HepG2 (cell line): ENCODE data around the gene DDRGK1. TPM values are rescaled to one million over a fixed set of nuclear protein-coding genes. Genes with fewer than 3 reads are reported as not detected.

Experiments used
- ATF1 ChIP-seq: IDR thresholded peaks from 2 replicates; pipeline ENCODE4 v1.6.1; 2016; ENCODE audit warnings: mild to moderate bottlenecking, control low read depth
- FIP1L1 ChIP-seq: fragments of 200-400 bp; formaldehyde crosslinking; IDR thresholded peaks from 2 replicates; pipeline ENCODE4 v1.6.1; 2018; ENCODE audit warnings: low read depth, mild to moderate bottlenecking, low read length, moderate library complexity, borderline replicate concordance; ENCODE audit not compliant: insufficient read depth
- HDAC2 ChIP-seq: sonication (generic); formaldehyde crosslinking; IDR thresholded peaks from 2 replicates; pipeline ENCODE4 v1.4.0; 2020; ENCODE audit warnings: missing genetic modification reagents
- HOXA3 ChIP-seq: sonication (generic); formaldehyde crosslinking; IDR thresholded peaks from 2 replicates; pipeline ENCODE4 v1.5.0; 2020; ENCODE audit warnings: missing genetic modification reagents
- NAIF1 ChIP-seq: sonication (generic); formaldehyde crosslinking; IDR thresholded peaks from 2 replicates; pipeline ENCODE4 v1.5.0; 2020; ENCODE audit warnings: mild to moderate bottlenecking, missing genetic modification reagents, borderline replicate concordance
- POLR2AphosphoS5 ChIP-seq: IDR thresholded peaks from 2 replicates; pipeline ENCODE4 v1.6.1; 2012; ENCODE audit warnings: low read depth, low read length
- SIX4 ChIP-seq: sonication (generic); formaldehyde crosslinking; IDR thresholded peaks from 2 replicates; pipeline ENCODE4 v1.4.0; 2020; ENCODE audit warnings: missing genetic modification reagents
- SOX6 ChIP-seq, 2 experiments: fragments of 450-650 bp in 1 of 2; sonication (generic) in 1 of 2; formaldehyde crosslinking in 1 of 2; IDR thresholded peaks; 2 replicates each; pipeline versions ENCODE4 v1.4.0 to v1.6.1; 2017 to 2020; ENCODE audit warnings: antibody characterized with exemption in 1 of 2, mild to moderate bottlenecking in 1 of 2, missing genetic modification reagents in 1 of 2
- ZC3H13 ChIP-seq: sonication (generic); formaldehyde crosslinking; IDR thresholded peaks from 2 replicates; pipeline ENCODE4 v1.8.1; 2023; ENCODE audit warnings: mild to moderate bottlenecking, missing genetic modification reagents, moderate library complexity
- ZKSCAN5 ChIP-seq: sonication (generic); formaldehyde crosslinking; IDR thresholded peaks from 2 replicates; pipeline ENCODE4 v1.5.1; 2020; ENCODE audit warnings: mild to moderate bottlenecking, missing genetic modification reagents
- ZNF121 ChIP-seq: sonication (generic); formaldehyde crosslinking; IDR thresholded peaks from 2 replicates; pipeline ENCODE4 v1.5.0; 2020; ENCODE audit warnings: mild to moderate bottlenecking, missing genetic modification reagents
- ZNF225 ChIP-seq: sonication (generic); formaldehyde crosslinking; IDR thresholded peaks from 2 replicates; pipeline ENCODE4 v1.4.0; 2020; ENCODE audit warnings: mild to moderate bottlenecking, missing genetic modification reagents
- ZNF367 ChIP-seq: sonication (generic); formaldehyde crosslinking; IDR thresholded peaks from 2 replicates; pipeline ENCODE4 v1.4.0; 2020; ENCODE audit warnings: missing genetic modification reagents, borderline replicate concordance
- ZNF446 ChIP-seq: sonication (generic); formaldehyde crosslinking; IDR thresholded peaks from 2 replicates; pipeline ENCODE4 v1.5.0; 2020; ENCODE audit warnings: mild to moderate bottlenecking, missing genetic modification reagents
- ZNF589 ChIP-seq: sonication (generic); formaldehyde crosslinking; conservative IDR thresholded peaks from 2 replicates; pipeline ENCODE4 v1.8.0; 2022; ENCODE audit warnings: mild to moderate bottlenecking, moderate library complexity, missing genetic modification reagents
- polyA plus RNA-seq, 8 experiments: library from polyadenylated mRNA; depleted of rRNA in 3 of 8; stranded (reverse) in 7 of 8; unstranded in 1 of 8; fragments of >200 nt; fragmentation: Illumina TruSeq in 4 of 8; extraction: Trizol in 4 of 8; gene quantifications; 2 replicates each; pipeline versions ENCODE4 v1.2.1 to v1.2.3, GENCODE V29; 2011 to 2016; ENCODE audit warnings: low read depth in 4 of 8, missing spikeins in 1 of 8, mixed read lengths in 1 of 8; ENCODE audit not compliant: insufficient read depth in 1 of 8
- total RNA-seq, 5 experiments: library from RNA; depleted of rRNA; stranded (reverse); fragments of >200 nt; fragmentation: Illumina TruSeq; extraction: Trizol; gene quantifications; 2 replicates each; pipeline ENCODE4 v1.2.3, GENCODE V29; 2016; ENCODE audit warnings: low read depth in 1 of 5
- TF ChIP-seq, protein P1 (sequence below): sonication (generic); formaldehyde crosslinking; IDR thresholded peaks from 2 replicates; pipeline ENCODE4 v1.5.0; 2020; ENCODE audit warnings: mild to moderate bottlenecking, missing genetic modification reagents
- TF ChIP-seq, protein P2 (sequence below): conservative IDR thresholded peaks from 2 replicates; pipeline ENCODE4 v1.6.1; 2018; ENCODE audit warnings: missing genetic modification reagents
- TF ChIP-seq, protein P3 (sequence below): sonication (generic); formaldehyde crosslinking; IDR thresholded peaks from 2 replicates; pipeline ENCODE4 v1.4.0; 2020; ENCODE audit warnings: mild to moderate bottlenecking, low read depth, missing genetic modification reagents
- TF ChIP-seq, protein P4 (sequence below): sonication (generic); formaldehyde crosslinking; IDR thresholded peaks from 2 replicates; pipeline ENCODE4 v1.5.1; 2020; ENCODE audit warnings: mild to moderate bottlenecking, missing genetic modification reagents, moderate library complexity

Gene DDRGK1
- total and polyA plus RNA-seq, 2 of the 13 experiments (the other 11 are each of a cell fraction or from before 2014, with no cell fraction given) = 96.7 to 149 TPM

DNA sequence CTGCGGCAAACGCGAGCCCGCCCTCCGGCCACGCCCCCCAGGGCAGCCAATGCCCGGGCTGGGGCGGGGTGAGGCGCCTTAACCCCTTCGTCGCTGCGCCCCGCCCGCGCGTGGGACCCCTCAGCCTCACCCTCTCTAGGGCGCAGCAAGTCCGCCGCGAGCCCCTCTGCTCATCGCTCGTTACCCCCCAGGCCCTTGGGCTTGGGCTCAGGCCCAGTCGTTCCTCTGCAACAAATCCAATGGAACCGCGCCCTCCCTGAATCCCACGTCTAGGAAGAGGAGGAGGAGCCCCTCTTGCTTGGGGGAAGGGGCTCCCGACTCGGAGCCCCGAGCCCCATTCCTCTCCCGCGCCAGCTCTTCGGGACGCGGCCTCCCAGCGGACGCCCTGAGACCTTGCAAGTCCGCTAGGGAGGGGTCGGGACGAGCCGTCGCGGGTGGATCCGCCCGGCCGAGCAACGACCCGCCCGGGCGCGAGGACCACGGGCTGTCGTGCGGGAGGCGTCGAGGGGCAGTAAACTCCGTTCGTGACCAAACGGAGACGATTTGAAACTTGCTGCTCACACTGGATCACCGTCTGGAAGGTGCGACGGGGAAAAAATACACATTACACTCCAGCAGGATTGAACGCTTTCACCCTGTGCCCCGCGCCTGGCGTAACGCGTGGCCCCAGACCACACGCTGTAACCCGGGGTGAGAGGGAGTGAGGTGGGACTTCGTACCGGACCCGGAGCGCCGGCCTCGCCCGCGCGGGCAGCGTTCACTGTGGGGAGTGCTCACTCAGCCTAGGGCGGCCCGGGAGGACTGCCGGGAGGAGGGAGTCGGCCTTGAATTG is 30.7 kb downstream of the DDRGK1 start (continued):
- TF ChIP-seq, protein P1, sequence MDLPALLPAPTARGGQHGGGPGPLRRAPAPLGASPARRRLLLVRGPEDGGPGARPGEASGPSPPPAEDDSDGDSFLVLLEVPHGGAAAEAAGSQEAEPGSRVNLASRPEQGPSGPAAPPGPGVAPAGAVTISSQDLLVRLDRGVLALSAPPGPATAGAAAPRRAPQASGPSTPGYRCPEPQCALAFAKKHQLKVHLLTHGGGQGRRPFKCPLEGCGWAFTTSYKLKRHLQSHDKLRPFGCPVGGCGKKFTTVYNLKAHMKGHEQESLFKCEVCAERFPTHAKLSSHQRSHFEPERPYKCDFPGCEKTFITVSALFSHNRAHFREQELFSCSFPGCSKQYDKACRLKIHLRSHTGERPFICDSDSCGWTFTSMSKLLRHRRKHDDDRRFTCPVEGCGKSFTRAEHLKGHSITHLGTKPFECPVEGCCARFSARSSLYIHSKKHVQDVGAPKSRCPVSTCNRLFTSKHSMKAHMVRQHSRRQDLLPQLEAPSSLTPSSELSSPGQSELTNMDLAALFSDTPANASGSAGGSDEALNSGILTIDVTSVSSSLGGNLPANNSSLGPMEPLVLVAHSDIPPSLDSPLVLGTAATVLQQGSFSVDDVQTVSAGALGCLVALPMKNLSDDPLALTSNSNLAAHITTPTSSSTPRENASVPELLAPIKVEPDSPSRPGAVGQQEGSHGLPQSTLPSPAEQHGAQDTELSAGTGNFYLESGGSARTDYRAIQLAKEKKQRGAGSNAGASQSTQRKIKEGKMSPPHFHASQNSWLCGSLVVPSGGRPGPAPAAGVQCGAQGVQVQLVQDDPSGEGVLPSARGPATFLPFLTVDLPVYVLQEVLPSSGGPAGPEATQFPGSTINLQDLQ = no peak
- TF ChIP-seq ZNF225 (CRISPR knock-in tag) (peak; percentile 93), ZKSCAN5 (peak; percentile 83), ATF1 (CRISPR knock-in tag) (no peak), ZNF589 (peak; percentile 96), ZNF446 (CRISPR knock-in tag) (peak; percentile 98), ZNF121 (CRISPR knock-in tag) (peak; percentile 32; the same call in 1 of the 2 replicates), SIX4 (CRISPR knock-in tag) (0 out of 2 replicates have a peak, but pooled peaks have one; percentile 22), ZC3H13 (CRISPR knock-in tag) (peak; percentile 99), HOXA3 (peak; percentile 76), POLR2AphosphoS5 (peak; percentile 80), SOX6 (IDR thresholded peaks at IDR 0.05) (no peak), SOX6 (CRISPR knock-in tag; IDR thresholded peaks at IDR 0.05) (peak; percentile 64; the same call in 1 of the 2 replicates), FIP1L1 (peak; percentile 93; the same call in 1 of the 2 replicates), NAIF1 (peak; percentile 83), HDAC2 (CRISPR knock-in tag) (peak; percentile 95), ZNF367 (no peak)
- TF ChIP-seq, protein P2, sequence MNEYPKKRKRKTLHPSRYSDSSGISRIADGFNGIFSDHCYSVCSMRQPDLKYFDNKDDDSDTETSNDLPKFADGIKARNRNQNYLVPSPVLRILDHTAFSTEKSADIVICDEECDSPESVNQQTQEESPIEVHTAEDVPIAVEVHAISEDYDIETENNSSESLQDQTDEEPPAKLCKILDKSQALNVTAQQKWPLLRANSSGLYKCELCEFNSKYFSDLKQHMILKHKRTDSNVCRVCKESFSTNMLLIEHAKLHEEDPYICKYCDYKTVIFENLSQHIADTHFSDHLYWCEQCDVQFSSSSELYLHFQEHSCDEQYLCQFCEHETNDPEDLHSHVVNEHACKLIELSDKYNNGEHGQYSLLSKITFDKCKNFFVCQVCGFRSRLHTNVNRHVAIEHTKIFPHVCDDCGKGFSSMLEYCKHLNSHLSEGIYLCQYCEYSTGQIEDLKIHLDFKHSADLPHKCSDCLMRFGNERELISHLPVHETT (CRISPR knock-in tag) = peak; percentile 75
- TF ChIP-seq, protein P3, sequence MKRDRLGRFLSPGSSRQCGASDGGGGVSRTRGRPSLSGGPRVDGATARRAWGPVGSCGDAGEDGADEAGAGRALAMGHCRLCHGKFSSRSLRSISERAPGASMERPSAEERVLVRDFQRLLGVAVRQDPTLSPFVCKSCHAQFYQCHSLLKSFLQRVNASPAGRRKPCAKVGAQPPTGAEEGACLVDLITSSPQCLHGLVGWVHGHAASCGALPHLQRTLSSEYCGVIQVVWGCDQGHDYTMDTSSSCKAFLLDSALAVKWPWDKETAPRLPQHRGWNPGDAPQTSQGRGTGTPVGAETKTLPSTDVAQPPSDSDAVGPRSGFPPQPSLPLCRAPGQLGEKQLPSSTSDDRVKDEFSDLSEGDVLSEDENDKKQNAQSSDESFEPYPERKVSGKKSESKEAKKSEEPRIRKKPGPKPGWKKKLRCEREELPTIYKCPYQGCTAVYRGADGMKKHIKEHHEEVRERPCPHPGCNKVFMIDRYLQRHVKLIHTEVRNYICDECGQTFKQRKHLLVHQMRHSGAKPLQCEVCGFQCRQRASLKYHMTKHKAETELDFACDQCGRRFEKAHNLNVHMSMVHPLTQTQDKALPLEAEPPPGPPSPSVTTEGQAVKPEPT (CRISPR knock-in tag) = no peak
- TF ChIP-seq, protein P4, sequence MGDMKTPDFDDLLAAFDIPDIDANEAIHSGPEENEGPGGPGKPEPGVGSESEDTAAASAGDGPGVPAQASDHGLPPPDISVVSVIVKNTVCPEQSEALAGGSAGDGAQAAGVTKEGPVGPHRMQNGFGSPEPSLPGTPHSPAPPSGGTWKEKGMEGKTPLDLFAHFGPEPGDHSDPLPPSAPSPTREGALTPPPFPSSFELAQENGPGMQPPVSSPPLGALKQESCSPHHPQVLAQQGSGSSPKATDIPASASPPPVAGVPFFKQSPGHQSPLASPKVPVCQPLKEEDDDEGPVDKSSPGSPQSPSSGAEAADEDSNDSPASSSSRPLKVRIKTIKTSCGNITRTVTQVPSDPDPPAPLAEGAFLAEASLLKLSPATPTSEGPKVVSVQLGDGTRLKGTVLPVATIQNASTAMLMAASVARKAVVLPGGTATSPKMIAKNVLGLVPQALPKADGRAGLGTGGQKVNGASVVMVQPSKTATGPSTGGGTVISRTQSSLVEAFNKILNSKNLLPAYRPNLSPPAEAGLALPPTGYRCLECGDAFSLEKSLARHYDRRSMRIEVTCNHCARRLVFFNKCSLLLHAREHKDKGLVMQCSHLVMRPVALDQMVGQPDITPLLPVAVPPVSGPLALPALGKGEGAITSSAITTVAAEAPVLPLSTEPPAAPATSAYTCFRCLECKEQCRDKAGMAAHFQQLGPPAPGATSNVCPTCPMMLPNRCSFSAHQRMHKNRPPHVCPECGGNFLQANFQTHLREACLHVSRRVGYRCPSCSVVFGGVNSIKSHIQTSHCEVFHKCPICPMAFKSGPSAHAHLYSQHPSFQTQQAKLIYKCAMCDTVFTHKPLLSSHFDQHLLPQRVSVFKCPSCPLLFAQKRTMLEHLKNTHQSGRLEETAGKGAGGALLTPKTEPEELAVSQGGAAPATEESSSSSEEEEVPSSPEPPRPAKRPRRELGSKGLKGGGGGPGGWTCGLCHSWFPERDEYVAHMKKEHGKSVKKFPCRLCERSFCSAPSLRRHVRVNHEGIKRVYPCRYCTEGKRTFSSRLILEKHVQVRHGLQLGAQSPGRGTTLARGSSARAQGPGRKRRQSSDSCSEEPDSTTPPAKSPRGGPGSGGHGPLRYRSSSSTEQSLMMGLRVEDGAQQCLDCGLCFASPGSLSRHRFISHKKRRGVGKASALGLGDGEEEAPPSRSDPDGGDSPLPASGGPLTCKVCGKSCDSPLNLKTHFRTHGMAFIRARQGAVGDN (CRISPR knock-in tag) = peak; percentile 97
